Heart left ventricle (tissue), 16 donors: ENCODE results near the gene TMEM38B. TPM values are rescaled to one million over a fixed set of nuclear protein-coding genes. Genes with fewer than 3 reads are reported as not detected.

ENCODE experiments used
- ATAC-seq, 4 donors: fragments of 200-7000 bp; cut with Tn5 transposase; one replicate each; pipeline ENCODE4 v1.9.1; 2020 to 2022; ENCODE audit warnings: moderate library complexity in 4 of 4, mild to moderate bottlenecking in 3 of 4, moderate number of reproducible peaks in 1 of 4
- DNase-seq, 5 donors: peaks; one replicate each; pipeline ENCODE4 v3.0.0-alpha.2; 2020
- H3K27ac ChIP-seq, 12 donors: fragments of 200-600 bp; sonication (generic) in 4 of 12; one replicate each; pipeline versions ENCODE4 v1.5.0 to v1.8.0; 2016 to 2022; ENCODE audit warnings: mild to moderate bottlenecking in 2 of 12
- H3K27me3 ChIP-seq, 9 donors: fragments of 200-600 bp; sonication (generic) in 2 of 9; one replicate each; pipeline versions ENCODE4 v1.5.1 to v1.8.0; 2016 to 2022; ENCODE audit warnings: mild to moderate bottlenecking in 3 of 9
- H3K36me3 ChIP-seq, 9 donors: fragments of 200-600 bp; sonication (generic) in 2 of 9; one replicate each; pipeline versions ENCODE4 v1.5.0 to v1.8.0; 2018 to 2022; ENCODE audit warnings: mild to moderate bottlenecking in 2 of 9
- H3K4me1 ChIP-seq, 12 donors: fragments of 200-600 bp; sonication (generic) in 4 of 12; one replicate each; pipeline versions ENCODE4 v1.5.0 to v1.8.0; 2016 to 2022; ENCODE audit warnings: mild to moderate bottlenecking in 3 of 12
- H3K4me3 ChIP-seq, 12 donors: fragments of 200-600 bp; sonication (generic) in 4 of 12; one replicate each; pipeline versions ENCODE4 v1.5.0 to v1.8.0; 2017 to 2022; ENCODE audit warnings: mild to moderate bottlenecking in 9 of 12, moderate library complexity in 4 of 12
- H3K9me3 ChIP-seq, 12 donors: fragments of 200-600 bp; sonication (generic) in 4 of 12; one replicate each; pipeline versions ENCODE4 v1.5.0 to v1.8.0; 2016 to 2022; ENCODE audit warnings: mild to moderate bottlenecking in 1 of 12
- POLR2A ChIP-seq, 2 donors: fragments of 450-650 bp; IDR thresholded peaks; one replicate each; pipeline ENCODE4 v1.6.1; 2017; ENCODE audit warnings: antibody characterized with exemption in 2 of 2, mild to moderate bottlenecking in 2 of 2, moderate library complexity in 2 of 2
- WGBS, 4 donors: extraction: QIAGEN DNeasy Blood & Tissue Kit in 2 of 4; methylation state at CpG; one replicate each; pipeline versions ENCODE4 v1.1.5 to v1.1.7; 2013 to 2018; 5-methylcytosine and 5-hydroxymethylcytosine counted together
- intact Hi-C, 10 donors: fragments of 100-400 bp; cut with DNase I; formaldehyde crosslinking; loops; one replicate each; pipeline versions ENCODE4 v1.11.1 to v1.14.2; 2022
- polyA plus RNA-seq, 2 donors: library from polyadenylated mRNA; stranded (reverse); fragments of 200-250 nt; gene quantifications; one replicate each; pipeline ENCODE4 v1.2.3, GENCODE V29; 2013
- total RNA-seq, 9 donors: library from RNA; depleted of rRNA in 2 of 9; stranded (reverse); fragments of >200 nt in 2 of 9; fragmentation: NEBNext Ultra II Directional in 3 of 9; extraction: Animal tissue kit (Norgen Biotek cat#: 25700) in 3 of 9; gene quantifications; one replicate each; pipeline versions ENCODE4 v1.1.0 to v1.2.4, GENCODE V29; 2016 to 2023
- TF ChIP-seq, protein P1 (sequence below), 12 donors: fragments of 200-600 bp; sonication (generic) in 4 of 12; IDR thresholded peaks; one replicate each; pipeline versions ENCODE4 v1.5.0 to v1.8.0; 2018 to 2022; ENCODE audit warnings: antibody characterized with exemption in 12 of 12, mild to moderate bottlenecking in 5 of 12
- donor health status: ischemic (EF 13 %, LVEDD 7.1; RV severe dilation, severe dysfunction).
- donor health status: healthy with polysubstance abuse.
- donor health status: DM: no; HTN: yes; CAD: no.
- donor health status: DM: no; HTN: no; CAD: no.
- donor health status: ischemic (EF 25% LVEDD 6.9; RV normal size, moderate dysfunction).
- donor health status: ischemic (EF 25% LVEDD 5.7; RV mildly dilated, moderate dysfunction).
- donor health status: healthy.
- donor health status: DM: yes; HTN: yes; CAD: no.
- donor health status: ischemic (EF 35%, LVEDD 5.7; RV mildly dilated, moderate dysfunction).
- donor health status: nonischemic (EF 11% LVEDD 7.7; RV severe dilation, severe dysfunction).
- donor health status: DM: yes; HTN: yes; CAD: no.
- donor health status: PGD.
- donor health status: ischemic (EF 29% LVEDD 5.4; RV normal size, mild dysfunction).
- donor health status: nonischemic (EF 23%, LVEDD 6.1; RV moderate dilation, normal function).

The TMEM38B gene
- total and polyA plus RNA-seq, 11 donors, result 17.2 to 66.9 (median 45.4) TPM

GRCh38 chr9:105816202-105816744 is 121.9 kb downstream of the TMEM38B start:
- no peak overlapping the region for H3K4me3 ChIP-seq
- intact Hi-C loops, result no loop called here
- no peak overlapping the region for H3K27ac ChIP-seq
- H3K27me3 ChIP-seq, result no peaks in the 10 kb centered on the region
- WGBS, 4 donors, result 70 to 83% (median 78%) methylated on average over 3 of the region's 3 CpGs
- no peaks in the 10 kb centered on the region for H3K4me1 ChIP-seq
- DNase-seq, result no peak
- no peaks in the 10 kb centered on the region for H3K36me3 ChIP-seq
- ATAC-seq, result no peak
- TF ChIP-seq, protein P1, sequence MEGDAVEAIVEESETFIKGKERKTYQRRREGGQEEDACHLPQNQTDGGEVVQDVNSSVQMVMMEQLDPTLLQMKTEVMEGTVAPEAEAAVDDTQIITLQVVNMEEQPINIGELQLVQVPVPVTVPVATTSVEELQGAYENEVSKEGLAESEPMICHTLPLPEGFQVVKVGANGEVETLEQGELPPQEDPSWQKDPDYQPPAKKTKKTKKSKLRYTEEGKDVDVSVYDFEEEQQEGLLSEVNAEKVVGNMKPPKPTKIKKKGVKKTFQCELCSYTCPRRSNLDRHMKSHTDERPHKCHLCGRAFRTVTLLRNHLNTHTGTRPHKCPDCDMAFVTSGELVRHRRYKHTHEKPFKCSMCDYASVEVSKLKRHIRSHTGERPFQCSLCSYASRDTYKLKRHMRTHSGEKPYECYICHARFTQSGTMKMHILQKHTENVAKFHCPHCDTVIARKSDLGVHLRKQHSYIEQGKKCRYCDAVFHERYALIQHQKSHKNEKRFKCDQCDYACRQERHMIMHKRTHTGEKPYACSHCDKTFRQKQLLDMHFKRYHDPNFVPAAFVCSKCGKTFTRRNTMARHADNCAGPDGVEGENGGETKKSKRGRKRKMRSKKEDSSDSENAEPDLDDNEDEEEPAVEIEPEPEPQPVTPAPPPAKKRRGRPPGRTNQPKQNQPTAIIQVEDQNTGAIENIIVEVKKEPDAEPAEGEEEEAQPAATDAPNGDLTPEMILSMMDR (IDR thresholded peaks at IDR 0.05), result no peak
- no peak for TF ChIP-seq POLR2A (IDR thresholded peaks at IDR 0.05)
- peaks cover 0 to 11% (median 0%) of the 10 kb centered on the region in 12 donors for H3K9me3 ChIP-seq

- TF ChIP-seq POLR2A (IDR thresholded peaks at IDR 0.05), result no peak
- TF ChIP-seq, protein P1 (IDR thresholded peaks at IDR 0.05), result no peak
- H3K9me3 ChIP-seq, result peaks cover 0 to 11% (median 0%) of the 10 kb centered on the region in 12 donors
- ATAC-seq, result no peak
- 92 to 96% (median 94%) methylated on average over 5 of the region's 5 CpGs for WGBS, 4 donors
- no peaks in the 10 kb centered on the region for H3K36me3 ChIP-seq
- intact Hi-C loops, result no loop called here
- H3K27me3 ChIP-seq, result no peaks in the 10 kb centered on the region
- H3K4me1 ChIP-seq, result no peaks in the 10 kb centered on the region
- no peak overlapping the region for H3K4me3 ChIP-seq
- DNase-seq, result no peak
- H3K27ac ChIP-seq, result no peak overlapping the region
Measured at GRCh38 chr9:105816981-105817380, 122.6 kb downstream of the TMEM38B start.

- Histone ChIP-seq H3K27me3 (no peaks in the 10 kb centered on the region), H3K4me3 (no peak overlapping the region), H3K36me3 (no peaks in the 10 kb centered on the region), H3K27ac (no peak overlapping the region), H3K4me1 (no peaks in the 10 kb centered on the region), H3K9me3 (peaks cover 0 to 23% (median 2%) of the 10 kb centered on the region in 12 donors)
- DNase-seq, result no peak
- WGBS, 4 donors, result 82 to 91% (median 84%) methylated on average over 15 of the region's 15 CpGs
- ATAC-seq, result no peak
- intact Hi-C loops, result no loop called here
- TF ChIP-seq, protein P1 (IDR thresholded peaks at IDR 0.05), result no peak
- no peak for TF ChIP-seq POLR2A (IDR thresholded peaks at IDR 0.05)
Measured at GRCh38 chr9:105818903-105819302, 124.6 kb downstream of the TMEM38B start.

DNA sequence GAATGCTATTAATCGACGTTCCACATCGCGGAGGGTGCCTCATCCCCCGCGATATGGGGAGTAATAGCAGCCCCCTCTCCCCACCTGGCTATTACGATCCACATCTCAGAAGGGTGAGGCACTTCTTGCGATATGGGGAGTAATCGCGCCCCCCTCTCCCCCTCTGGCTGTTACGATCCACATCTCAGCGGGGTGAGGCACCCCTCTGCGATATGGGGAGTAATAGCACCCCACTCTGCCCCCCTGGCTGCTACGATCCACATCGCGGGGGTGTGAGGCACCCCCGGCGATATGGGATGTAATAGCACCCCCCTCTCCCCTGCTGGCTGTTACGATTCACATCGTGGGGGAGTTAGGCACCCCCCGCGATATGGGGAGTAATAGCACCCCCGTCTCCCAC is 128.5 kb downstream of the TMEM38B start:
- Histone ChIP-seq H3K36me3 (no peaks in the 10 kb centered on the region), H3K4me1 (no peaks in the 10 kb centered on the region), H3K27ac (no peak overlapping the region), H3K9me3 (peaks cover 0 to 20% (median 2%) of the 10 kb centered on the region in 12 donors), H3K4me3 (no peak overlapping the region), H3K27me3 (no peaks in the 10 kb centered on the region)
- DNase-seq, result no peak
- ATAC-seq, result peak in 1 of 4 donors; percentile 29
- WGBS, 4 donors, result 73 to 84% (median 78%) methylated on average over 18 to 23 of the region's 23 CpGs
- TF ChIP-seq, protein P1 (IDR thresholded peaks at IDR 0.05), result no peak
- TF ChIP-seq POLR2A (IDR thresholded peaks at IDR 0.05), result no peak
- intact Hi-C loops, result no loop called here

Other genes with a start within 250 kb of the TMEM38B start
- 10 to 100 TPM in 2 of 9 donors, 1 to 10 TPM in 7; 3.7 to 14.0 (median 8.7) TPM for gene FSD1L, start 246.5 kb upstream of the TMEM38B start, total RNA-seq
- 1 to 10 TPM; 2.1 to 4.4 TPM for gene FSD1L, start 246.5 kb upstream of the TMEM38B start, polyA plus RNA-seq
- 10 to 100 TPM in 3 of 9 donors, 1 to 10 TPM in 6; 3.5 to 12.9 (median 7.2) TPM for gene FKTN, start 136.4 kb upstream of the TMEM38B start, total RNA-seq
- 1 to 10 TPM; 2.3 to 4.0 TPM for gene FKTN, start 136.4 kb upstream of the TMEM38B start, polyA plus RNA-seq
- gene TAL2, start 32.1 kb upstream of the TMEM38B start, total RNA-seq, result not detected
- under 1 TPM in 1 of 2 donors, not detected in 1; 0.46 TPM for gene TAL2, start 32.1 kb upstream of the TMEM38B start, polyA plus RNA-seq